Activated T-helper 1 cell treated with anti-CD3 and anti-CD28 coated beads, Interleukin-12 subunit alpha, Interleukin-12 subunit beta, Interleukin-2, Interleukin-4 antibody, amounts not matched to agents 30 ng/mL and 10 ng/mL and 1 ng/mL, durations not matched to agents 14 hours and 24 hours and 36 hours (primary cell): Measurements from ENCODE around the gene DBNDD2. TPM values are rescaled to one million over a fixed set of nuclear protein-coding genes. Genes with fewer than 3 reads are reported as not detected.
A peak's percentile ranks its signal among the peaks of the same experiment; 100 is the strongest.

Experiments used
- DNase-seq: peaks from one replicate; pipeline ENCODE4 v3.0.0; 2021; ENCODE audit warnings: low spot score
- H3K27ac Mint-ChIP-seq: one replicate; pipeline ENCODE4 v1.8.0; 2021; ENCODE audit warnings: mild to moderate bottlenecking, mixed read lengths
- H3K27me3 Mint-ChIP-seq: one replicate; pipeline ENCODE4 v1.8.0; 2022; ENCODE audit warnings: mild to moderate bottlenecking, moderate library complexity, mixed read lengths; ENCODE audit not compliant: insufficient read depth
- H3K36me3 Mint-ChIP-seq: one replicate; pipeline ENCODE4 v1.8.0; 2021; ENCODE audit warnings: low read depth, mixed read lengths
- H3K4me1 Mint-ChIP-seq: one replicate; pipeline ENCODE4 v1.8.0; 2021; ENCODE audit warnings: low read depth, mixed read lengths
- H3K4me3 Mint-ChIP-seq: one replicate; pipeline ENCODE4 v1.8.0; 2021; ENCODE audit warnings: mild to moderate bottlenecking, moderate library complexity, mixed read lengths
- H3K9me3 Mint-ChIP-seq: one replicate; pipeline ENCODE4 v1.8.0; 2021; ENCODE audit warnings: mixed read lengths
- intact Hi-C: fragments of 100-400 bp; cut with micrococcal nuclease; formaldehyde crosslinking; loops from one replicate; pipeline ENCODE4 v1.15.1; 2024
- total RNA-seq: library from RNA; stranded (reverse); gene quantifications from 2 replicates; pipeline ENCODE4 v1.2.3, GENCODE V29; 2022

The DBNDD2 gene, protein sequence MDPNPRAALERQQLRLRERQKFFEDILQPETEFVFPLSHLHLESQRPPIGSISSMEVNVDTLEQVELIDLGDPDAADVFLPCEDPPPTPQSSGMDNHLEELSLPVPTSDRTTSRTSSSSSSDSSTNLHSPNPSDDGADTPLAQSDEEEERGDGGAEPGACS
- total RNA-seq = 21.7 and 24.6 TPM in 2 replicates

DNA sequence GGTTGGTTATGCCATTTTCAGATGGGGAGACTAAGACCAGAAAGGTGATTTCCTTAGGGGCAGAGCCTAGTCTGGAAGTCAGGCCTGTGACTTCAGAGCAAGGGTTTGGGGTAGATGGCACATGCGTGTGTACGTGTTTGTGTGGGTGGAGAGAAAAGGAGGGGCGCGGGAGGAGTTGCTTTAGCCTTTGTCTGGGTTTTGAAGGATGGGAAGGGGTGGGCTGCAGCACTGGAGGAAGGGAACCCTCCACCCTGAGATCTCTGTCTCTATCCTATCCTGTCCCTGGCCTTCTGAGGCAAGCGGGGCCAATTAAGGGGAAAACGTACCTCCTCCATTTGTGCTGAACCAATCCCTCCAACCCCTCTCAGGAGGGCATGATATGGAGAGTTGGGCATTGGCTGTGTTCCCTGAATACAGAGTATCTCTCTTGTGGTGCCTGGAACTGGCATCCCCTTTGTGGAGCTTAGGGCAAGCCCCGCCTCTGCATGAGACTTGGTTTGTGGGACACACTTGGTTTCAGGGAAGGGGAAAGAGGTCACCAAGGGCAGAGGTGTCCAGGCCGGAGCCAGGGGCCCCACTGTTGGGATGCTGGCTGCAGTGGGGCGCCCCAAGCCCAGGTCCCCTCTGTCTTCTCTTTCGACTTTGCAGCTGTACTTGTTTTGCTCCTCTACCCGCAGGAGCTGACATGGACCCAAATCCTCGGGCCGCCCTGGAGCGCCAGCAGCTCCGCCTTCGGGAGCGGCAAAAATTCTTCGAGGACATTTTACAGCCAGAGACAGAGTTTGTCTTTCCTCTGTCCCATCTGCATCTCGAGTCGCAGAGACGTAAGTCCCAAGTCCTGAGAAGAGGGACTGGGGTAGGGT, at the start of gene DBNDD2:
DBNDD2 (plus strand) TSS at position 507 of the 863 bp plus-strand sequence; CDS start at position 686, 179 bp downstream.
- H3K27ac Mint-ChIP-seq = peak within 1 kb of the TSS; percentile 77
- intact Hi-C loops = loop anchor here (1.0 to 2.0 kb wide), 3 partner anchors 8 to 45 kb away; partner anchors contain the start of genes PIGT and SYS1
- no peak for DNase-seq

DNA sequence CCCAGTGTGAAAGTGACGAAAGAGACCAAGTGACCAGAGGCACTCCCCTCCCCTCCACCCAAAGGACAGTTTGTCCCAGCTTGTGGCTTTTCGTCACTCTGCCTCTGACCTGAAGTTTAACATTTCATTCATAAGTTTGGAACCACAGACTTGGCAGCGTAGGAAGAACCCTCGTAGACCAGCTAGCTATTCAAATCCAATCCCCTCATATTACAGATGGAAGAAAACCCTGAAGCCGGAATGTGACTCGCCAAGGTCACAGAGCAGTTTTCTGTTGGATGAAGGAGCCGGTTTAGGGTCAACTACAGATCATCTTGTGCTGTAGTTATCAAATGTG, 49.1 kb upstream of the DBNDD2 start:
- no peak overlapping the region for H3K4me3 Mint-ChIP-seq
- no peak overlapping the region for H3K27ac Mint-ChIP-seq
- intact Hi-C loops = loop anchor here (5.0 kb wide), 1 partner anchor 392 kb away; the partner anchor contains the start of gene STK4
- H3K9me3 Mint-ChIP-seq = no peaks in the 10 kb centered on the region
- DNase-seq = no peak
- H3K4me1 Mint-ChIP-seq = peaks cover 75% of the 10 kb centered on the region
- H3K36me3 Mint-ChIP-seq = no peaks in the 10 kb centered on the region
- H3K27me3 Mint-ChIP-seq = no peaks in the 10 kb centered on the region

More for the DNA sequence above, at the start of gene DBNDD2:
- Mint-ChIP-seq H3K9me3 (no peaks in the 10 kb centered on the region), H3K27me3 (peaks cover 13% of the 10 kb centered on the region), H3K4me3 (peak within 1 kb of the TSS; percentile 80), H3K36me3 (peaks cover 5% of the 10 kb centered on the region), H3K4me1 (peaks cover 21% of the 10 kb centered on the region)

DNA sequence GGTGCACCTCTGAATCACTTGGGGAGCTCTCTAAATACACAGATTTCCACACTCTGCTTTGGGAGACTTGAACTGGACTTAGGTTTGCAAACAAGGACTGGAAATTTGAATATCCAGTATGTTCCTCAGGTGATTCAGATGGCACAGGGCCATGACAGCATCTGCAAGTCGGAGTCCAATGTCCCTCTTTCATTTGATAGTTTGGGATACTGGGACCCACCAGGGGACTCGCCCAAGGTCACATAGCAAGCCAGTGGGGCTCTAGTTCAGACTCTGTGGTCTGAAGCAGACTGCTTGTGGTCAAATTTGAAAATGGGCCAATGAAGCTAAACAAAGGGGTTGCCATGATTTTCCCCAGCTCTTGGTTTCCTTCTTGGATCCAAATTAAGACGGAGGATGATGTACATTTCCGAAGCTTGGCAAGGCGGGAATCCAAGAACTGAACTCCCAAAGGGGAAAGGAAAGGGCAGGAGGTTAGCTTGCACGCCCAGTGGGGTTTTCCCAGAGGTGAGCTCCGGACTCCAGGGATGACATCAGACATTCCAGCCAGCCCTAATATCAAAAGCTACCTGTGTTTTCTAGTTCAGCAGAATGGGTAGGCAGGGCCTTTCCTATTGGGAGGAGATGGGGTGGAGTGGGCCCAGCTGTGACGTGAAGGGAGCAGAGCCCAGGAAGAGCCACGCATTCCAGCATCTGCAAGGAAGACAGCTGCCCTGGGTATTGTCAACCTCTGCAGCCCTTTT, 48.5 kb upstream of the DBNDD2 start:
- DNase-seq = no peak
- Mint-ChIP-seq H3K4me1 (peaks cover 72% of the 10 kb centered on the region), H3K27me3 (no peaks in the 10 kb centered on the region), H3K4me3 (no peak overlapping the region), H3K36me3 (no peaks in the 10 kb centered on the region), H3K27ac (no peak overlapping the region), H3K9me3 (no peaks in the 10 kb centered on the region)
- intact Hi-C loops = loop anchor here (5.0 kb wide), 4 partner anchors 392 to 498 kb away; partner anchors contain the start of genes ACOT8, DNTTIP1, STK4 and WFDC3

DNA sequence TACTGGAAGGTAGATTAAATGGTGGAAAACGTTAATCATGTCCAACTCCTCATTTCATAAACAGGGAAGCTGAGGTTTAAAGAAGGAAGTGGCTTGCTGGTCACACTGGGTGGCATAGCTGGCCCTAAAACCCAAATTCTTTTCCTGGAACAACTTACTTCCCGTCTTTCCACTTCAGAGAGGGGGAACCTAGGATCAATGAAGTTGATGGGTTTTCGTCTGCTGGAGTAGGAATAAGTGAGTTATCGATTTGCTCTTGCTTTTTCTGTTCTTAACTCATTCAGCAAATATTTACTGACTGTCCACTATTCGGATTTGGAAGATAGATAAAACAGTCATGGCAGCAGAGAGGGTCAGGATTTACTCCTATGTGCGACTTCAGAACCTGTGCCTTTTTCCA, 46.3 kb upstream of the DBNDD2 start:
- peaks cover 15% of the 10 kb centered on the region for H3K36me3 Mint-ChIP-seq
- intact Hi-C loops = loop anchor here (2.0 to 5.0 kb wide), 5 partner anchors 45 to 609 kb away; partner anchors contain the start of genes ACOT8, DNTTIP1, WFDC3 and YWHAB
- H3K4me1 Mint-ChIP-seq = peaks cover 69% of the 10 kb centered on the region
- no peaks in the 10 kb centered on the region for H3K9me3 Mint-ChIP-seq
- no peaks in the 10 kb centered on the region for H3K27me3 Mint-ChIP-seq
- no peak overlapping the region for H3K27ac Mint-ChIP-seq
- DNase-seq = no peak
- no peak overlapping the region for H3K4me3 Mint-ChIP-seq

DNA sequence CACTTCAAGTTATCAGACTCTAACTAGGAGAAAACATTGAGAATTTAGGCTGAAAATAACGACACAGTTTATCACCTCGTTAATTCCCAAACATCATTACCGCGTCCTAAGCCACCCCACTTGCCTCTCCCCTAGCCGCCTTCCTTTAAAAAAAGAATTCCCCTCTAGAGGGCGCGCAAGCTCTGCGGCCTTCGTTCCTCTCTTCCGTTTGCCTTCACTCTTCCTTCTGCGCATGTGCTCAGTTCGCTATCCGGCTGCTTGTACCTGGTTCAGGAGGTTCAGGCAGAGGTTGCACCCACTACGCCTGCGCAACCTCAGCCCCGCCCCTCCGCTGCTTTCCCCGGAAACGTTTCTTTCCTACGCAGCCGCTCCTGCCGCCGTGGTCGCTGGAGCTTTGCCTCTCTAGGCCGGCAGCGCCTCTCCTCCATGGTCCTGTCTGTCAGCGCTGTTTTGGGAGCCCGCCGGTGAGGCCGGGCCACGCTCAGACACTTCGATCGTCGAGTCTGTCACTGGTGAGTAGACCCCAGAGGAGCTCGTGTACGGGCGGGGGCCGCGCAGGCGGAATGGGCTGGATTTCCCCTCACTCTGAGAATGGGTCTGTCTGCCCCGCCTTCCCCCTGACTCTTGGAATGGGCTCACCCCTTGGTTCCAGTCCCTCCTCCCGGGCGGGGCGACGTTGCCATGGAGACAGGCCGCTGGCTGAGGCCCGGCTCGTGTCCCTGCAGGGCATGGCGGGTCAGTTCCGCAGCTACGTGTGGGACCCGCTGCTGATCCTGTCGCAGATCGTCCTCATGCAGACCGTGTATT, 45.1 kb upstream of the DBNDD2 start, which contains the start of gene SYS1:
SYS1 (plus strand) TSS at position 353 of the 807 bp plus-strand sequence; CDS start at position 729, 376 bp downstream.
- DNase-seq = peak; percentile 97
- peak within 1 kb of the TSS; percentile 95 for H3K4me3 Mint-ChIP-seq
- intact Hi-C loops = loop anchor here (1.0 to 5.0 kb wide), 12 partner anchors 8 to 608 kb away; partner anchors contain the start of genes ACOT8, DNTTIP1, PIGT and SDC4
- no peaks in the 10 kb centered on the region for H3K27me3 Mint-ChIP-seq
- no peaks in the 10 kb centered on the region for H3K9me3 Mint-ChIP-seq
- H3K36me3 Mint-ChIP-seq = peaks cover 25% of the 10 kb centered on the region
- peak within 1 kb of the TSS; percentile 97 for H3K27ac Mint-ChIP-seq
- H3K4me1 Mint-ChIP-seq = peaks cover 69% of the 10 kb centered on the region

DNA sequence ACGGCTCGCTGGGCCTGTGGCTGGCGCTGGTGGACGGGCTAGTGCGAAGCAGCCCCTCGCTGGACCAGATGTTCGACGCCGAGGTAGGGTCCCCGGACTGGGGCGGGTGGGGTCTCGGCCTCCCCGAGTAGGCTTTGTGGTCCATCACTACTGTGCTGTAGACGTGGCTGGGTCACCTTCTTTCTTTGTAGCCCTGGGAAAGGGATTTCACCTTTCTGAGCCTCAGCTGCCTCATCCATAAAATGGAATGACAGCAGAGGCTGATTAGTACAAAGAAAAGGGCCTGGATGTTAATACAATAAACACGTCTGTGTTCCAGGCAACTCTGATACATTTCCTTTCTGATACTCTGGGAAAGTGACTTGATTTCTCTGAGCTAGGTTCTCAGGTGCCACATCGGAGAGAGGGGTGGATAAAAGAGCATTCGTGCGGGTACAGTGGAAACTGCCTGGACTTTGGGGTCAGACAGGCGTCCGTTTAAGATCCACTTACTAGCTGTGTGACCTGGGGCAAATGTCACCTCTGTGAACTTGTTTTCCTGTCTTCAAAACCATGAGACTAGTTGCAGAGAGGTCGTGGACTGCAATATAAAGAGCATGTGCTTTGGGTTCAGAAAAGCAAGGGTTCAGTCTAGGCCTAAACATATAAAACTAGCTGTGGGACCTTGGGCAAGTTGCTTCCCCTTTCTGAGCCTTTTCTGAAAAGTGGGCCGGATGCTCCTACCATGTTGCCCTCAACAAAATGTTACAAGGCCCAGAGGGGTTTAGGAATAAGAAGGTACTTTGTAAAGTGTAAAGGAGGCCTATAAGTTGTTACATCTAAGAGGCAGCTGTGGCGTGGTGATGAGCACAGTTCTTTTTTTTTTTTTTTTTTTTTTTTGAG, 44.2 kb upstream of the DBNDD2 start:
- H3K27me3 Mint-ChIP-seq = no peaks in the 10 kb centered on the region
- H3K9me3 Mint-ChIP-seq = no peaks in the 10 kb centered on the region
- no peak for DNase-seq
- peak overlapping the region; percentile 97 for H3K27ac Mint-ChIP-seq
- intact Hi-C loops = loop anchor here (1.0 to 5.0 kb wide), 12 partner anchors 9 to 607 kb away; partner anchors contain the start of genes ACOT8, DNTTIP1, PIGT and SDC4
- H3K4me1 Mint-ChIP-seq = peaks cover 69% of the 10 kb centered on the region
- peak overlapping the region; percentile 95 for H3K4me3 Mint-ChIP-seq
- peaks cover 31% of the 10 kb centered on the region for H3K36me3 Mint-ChIP-seq

DNA sequence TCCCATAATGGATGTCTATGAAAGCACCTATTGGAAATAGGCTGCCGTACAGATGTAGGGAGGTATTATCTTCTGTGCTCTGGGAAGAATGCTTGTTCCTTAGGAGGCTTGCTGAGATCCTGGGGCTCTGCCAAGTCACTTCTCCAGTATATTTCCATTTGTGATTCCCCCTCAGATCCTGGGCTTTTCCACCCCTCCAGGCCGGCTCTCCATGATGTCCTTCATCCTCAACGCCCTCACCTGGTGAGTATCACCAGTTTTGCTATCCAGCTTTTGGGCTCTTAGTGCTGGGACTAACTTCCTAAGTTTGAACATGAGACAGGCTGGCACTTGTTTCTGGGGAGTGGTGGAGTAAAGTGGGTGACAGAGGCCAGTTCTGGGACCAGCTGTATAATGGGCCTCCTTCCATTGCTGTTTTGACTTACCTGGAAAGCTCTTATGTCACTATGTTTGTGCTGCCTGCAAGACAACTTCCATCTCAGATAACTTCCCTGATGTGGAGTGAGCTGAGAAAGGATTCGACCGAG, 42.6 kb upstream of the DBNDD2 start:
- Mint-ChIP-seq H3K27ac (no peak overlapping the region), H3K4me1 (peaks cover 59% of the 10 kb centered on the region)

DNA sequence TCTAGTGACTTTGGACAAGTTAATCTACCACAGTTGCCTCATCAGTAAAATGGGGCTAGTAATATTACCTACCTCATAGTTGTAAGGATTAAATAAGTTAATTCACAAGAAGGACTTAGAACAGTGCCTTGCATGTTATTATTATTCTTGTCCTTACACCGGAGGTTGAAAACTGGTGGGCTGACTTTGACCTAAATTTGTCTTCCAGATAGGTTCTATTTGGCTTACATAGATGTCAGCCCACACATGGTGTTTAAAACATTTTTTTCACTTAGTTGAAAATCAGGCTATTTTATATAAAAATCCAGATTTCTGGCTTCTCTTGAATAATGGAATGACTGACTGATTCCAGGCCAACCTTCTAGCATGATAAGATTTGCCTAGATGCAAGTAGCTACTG, 41.9 kb upstream of the DBNDD2 start:
- intact Hi-C loops = no loop called here
- peaks cover 36% of the 10 kb centered on the region for H3K36me3 Mint-ChIP-seq
- H3K27ac Mint-ChIP-seq = no peak overlapping the region
- H3K9me3 Mint-ChIP-seq = no peaks in the 10 kb centered on the region
- H3K27me3 Mint-ChIP-seq = no peaks in the 10 kb centered on the region
- H3K4me1 Mint-ChIP-seq = peaks cover 59% of the 10 kb centered on the region
- H3K4me3 Mint-ChIP-seq = no peak overlapping the region
- DNase-seq = no peak

More for the DNA sequence above, 42.6 kb upstream of the DBNDD2 start:
- H3K4me3 Mint-ChIP-seq = no peak overlapping the region
- no peak for DNase-seq
- H3K36me3 Mint-ChIP-seq = peaks cover 34% of the 10 kb centered on the region
- intact Hi-C loops = no loop called here
- no peaks in the 10 kb centered on the region for H3K27me3 Mint-ChIP-seq
- H3K9me3 Mint-ChIP-seq = no peaks in the 10 kb centered on the region

DNA sequence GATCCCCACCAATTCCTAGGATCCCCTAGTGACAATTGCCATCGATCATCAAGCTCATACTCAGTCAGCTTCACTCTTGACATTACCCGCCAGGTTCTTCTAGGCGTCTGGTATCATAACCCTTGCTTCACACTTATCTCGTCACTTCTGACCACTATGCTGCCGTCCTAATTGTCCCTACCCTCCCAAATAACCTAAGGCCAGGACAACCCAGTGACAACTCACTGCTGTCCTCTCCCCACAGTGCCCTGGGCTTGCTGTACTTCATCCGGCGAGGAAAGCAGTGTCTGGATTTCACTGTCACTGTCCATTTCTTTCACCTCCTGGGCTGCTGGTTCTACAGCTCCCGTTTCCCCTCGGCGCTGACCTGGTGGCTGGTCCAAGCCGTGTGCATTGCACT, 41.5 kb upstream of the DBNDD2 start:
- intact Hi-C loops = no loop called here
- Mint-ChIP-seq H3K36me3 (peaks cover 38% of the 10 kb centered on the region), H3K4me1 (peaks cover 59% of the 10 kb centered on the region), H3K27me3 (no peaks in the 10 kb centered on the region), H3K9me3 (no peaks in the 10 kb centered on the region), H3K4me3 (no peak overlapping the region), H3K27ac (no peak overlapping the region)
- no peak for DNase-seq

DNA sequence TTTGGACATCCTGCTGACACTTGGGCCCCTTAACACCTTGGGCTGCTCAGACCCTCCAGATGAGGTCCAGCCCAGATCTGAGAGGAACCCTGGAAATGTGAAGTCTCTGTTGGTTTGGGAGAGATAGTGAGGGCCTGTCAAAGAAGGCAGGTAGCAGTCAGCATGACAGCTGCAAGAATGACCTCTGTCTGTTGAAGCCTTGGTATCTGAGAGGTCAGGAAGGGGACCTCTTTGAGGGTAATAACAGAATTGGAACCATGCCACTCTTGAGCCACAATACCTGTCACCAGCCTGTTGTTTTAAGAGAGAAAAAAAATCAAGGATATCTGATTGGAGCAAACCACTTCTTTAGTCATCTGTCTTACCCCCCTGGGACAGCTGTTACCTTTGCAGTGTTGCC, 41.0 kb upstream of the DBNDD2 start:
- Mint-ChIP-seq H3K4me3 (no peak overlapping the region), H3K4me1 (peaks cover 56% of the 10 kb centered on the region)
- DNase-seq = no peak

More for the DNA sequence above, 41.0 kb upstream of the DBNDD2 start:
- H3K27me3 Mint-ChIP-seq = no peaks in the 10 kb centered on the region
- intact Hi-C loops = no loop called here
- H3K9me3 Mint-ChIP-seq = no peaks in the 10 kb centered on the region
- no peak overlapping the region for H3K27ac Mint-ChIP-seq
- peaks cover 38% of the 10 kb centered on the region for H3K36me3 Mint-ChIP-seq
